ENCODE measurements around the gene PPP1R7.

GRCh38 chr2:241155936-241156335 is 5.7 kb downstream of the PPP1R7 start:
- TF ChIP-seq CTCF (IDR thresholded peaks at IDR 0.05) = no peak
- no peak for TF ChIP-seq EP300 (IDR thresholded peaks at IDR 0.05)
